HTR-8/SVneo (cell line): ENCODE data around the gene RPS18.
A peak's percentile ranks its signal among the peaks of the same experiment; 100 is the strongest.

Experiments
- DNase-seq: peaks from one replicate; pipeline ENCODE4 v3.0.0; 2011; ENCODE audit warnings: low spot score, mixed read lengths; ENCODE audit not compliant: insufficient read length
- FAIRE-seq: peaks from 2 replicates; lab custom pipeline; 2011; peaks lifted over from hg19 to GRCh38; lab: Jason Lieb, UNC

Gene RPS18

GRCh38 chr6:33288921-33289783, 17.3 kb downstream of the RPS18 start, which contains the start of the genes PFDN6 and WDR46:
Gene PFDN6 (plus strand): TSS chr6:33289601. CDS start chr6:33289857, 256 bp downstream.
Gene WDR46 (minus strand): TSS chr6:33289239. CDS start chr6:33289170, 69 bp downstream.
- DNase-seq (peak; percentile 96), FAIRE-seq (peak; percentile 31)

- FAIRE-seq (no peak), DNase-seq (no peak)
These were observed 18.0 kb downstream of the RPS18 start for GRCh38 chr6:33289784-33290315.

GRCh38 chr6:33290459-33290858, 18.6 kb downstream of the RPS18 start:
- FAIRE-seq: no peak

GRCh38 chr6:33292996-33293682, 21.3 kb downstream of the RPS18 start:
- DNase-seq: no peak

More at GRCh38 chr6:33290459-33290858, 18.6 kb downstream of the RPS18 start:
- DNase-seq: no peak

GRCh38 chr6:33294086-33294823, 22.4 kb downstream of the RPS18 start:
- DNase-seq: no peak
- FAIRE-seq: no peak

More at GRCh38 chr6:33292996-33293682, 21.3 kb downstream of the RPS18 start:
- no peak for FAIRE-seq

GRCh38 chr6:33295621-33296369, 23.9 kb downstream of the RPS18 start:
- FAIRE-seq: no peak
- no peak for DNase-seq

GRCh38 chr6:33296797-33297405, 25.0 kb downstream of the RPS18 start:
- no peak for FAIRE-seq
- DNase-seq: no peak

- FAIRE-seq: no peak
- no peak for DNase-seq
These were observed 25.6 kb downstream of the RPS18 start for GRCh38 chr6:33297406-33297955.

GRCh38 chr6:33297956-33298772, 26.3 kb downstream of the RPS18 start:
- FAIRE-seq (no peak), DNase-seq (no peak)

- FAIRE-seq: no peak
- no peak for DNase-seq
These were observed 26.9 kb downstream of the RPS18 start, which contains the start of gene RGL2 for GRCh38 chr6:33298773-33299236. Gene RGL2 (minus strand): TSS chr6:33298942. CDS start chr6:33298610, 332 bp downstream.

GRCh38 chr6:33299237-33299944, 27.5 kb downstream of the RPS18 start:
- peak; percentile 52 for FAIRE-seq
- DNase-seq: peak; percentile 83

- FAIRE-seq: no peak
- DNase-seq: no peak
These were observed 30.0 kb downstream of the RPS18 start for GRCh38 chr6:33301877-33302276.

- DNase-seq (no peak), FAIRE-seq (no peak)
These were observed 32.3 kb downstream of the RPS18 start for GRCh38 chr6:33304216-33304615.

- FAIRE-seq: no peak
- DNase-seq: no peak
These were observed 33.2 kb downstream of the RPS18 start for GRCh38 chr6:33305052-33305451.

GRCh38 chr6:33306356-33306755, 34.5 kb downstream of the RPS18 start:
- FAIRE-seq (no peak), DNase-seq (no peak)

- no peak for FAIRE-seq
These were observed 40.7 kb downstream of the RPS18 start for GRCh38 chr6:33312361-33313104.

More at GRCh38 chr6:33312361-33313104, 40.7 kb downstream of the RPS18 start:
- peak; percentile 84 for DNase-seq
